GM19099 (cell line): ENCODE results near the gene GPC6.

ENCODE experiments used
- POLR2A ChIP-seq: IDR thresholded peaks from 3 replicates; pipeline ENCODE4 v1.6.1; 2011; ENCODE audit warnings: low read depth; ENCODE audit not compliant: insufficient read length; ENCODE audit errors: extremely low read depth

The GPC6 gene

GRCh38 chr13:94339116-94339687 lies 1112.6 kb downstream of the GPC6 start:
- no peak for TF ChIP-seq POLR2A

- TF ChIP-seq POLR2A = no peak
These were observed 1116.0 kb downstream of the GPC6 start for GRCh38 chr13:94342436-94343242.

GRCh38 chr13:94343243-94343585 lies 1116.6 kb downstream of the GPC6 start:
- TF ChIP-seq POLR2A = no peak

- no peak for TF ChIP-seq POLR2A
These were observed 1117.7 kb downstream of the GPC6 start for GRCh38 chr13:94344126-94344818.

- no peak for TF ChIP-seq POLR2A
These were observed 1119.0 kb downstream of the GPC6 start for GRCh38 chr13:94345374-94346195.

- no peak for TF ChIP-seq POLR2A
These were observed 1119.8 kb downstream of the GPC6 start for GRCh38 chr13:94346261-94347019.

GRCh38 chr13:94351292-94351990 lies 1124.8 kb downstream of the GPC6 start:
- no peak for TF ChIP-seq POLR2A

- no peak for TF ChIP-seq POLR2A
These were observed 1125.5 kb downstream of the GPC6 start for GRCh38 chr13:94352057-94352456.

- no peak for TF ChIP-seq POLR2A
These were observed 1126.6 kb downstream of the GPC6 start for GRCh38 chr13:94353167-94353710.

- no peak for TF ChIP-seq POLR2A
These were observed 1133.3 kb downstream of the GPC6 start for GRCh38 chr13:94359875-94360274.

- no peak for TF ChIP-seq POLR2A
These were observed 1135.9 kb downstream of the GPC6 start for GRCh38 chr13:94362411-94362909.

GRCh38 chr13:94366677-94367076 lies 1140.1 kb downstream of the GPC6 start:
- TF ChIP-seq POLR2A = no peak

- no peak for TF ChIP-seq POLR2A
These were observed 1143.4 kb downstream of the GPC6 start for GRCh38 chr13:94369972-94370436.
